Calu3 (cell line): Measurements from ENCODE around the gene SCUBE3. TPM values are rescaled to one million over a fixed set of nuclear protein-coding genes. Genes with fewer than 3 reads are reported as not detected.
A peak's percentile ranks its signal among the peaks of the same experiment; 100 is the strongest.

Source experiments
- Bru-seq: library from RNA; stranded (reverse); fragments of 400-500 nt; gene quantifications from one replicate; lab custom pipeline; 2021; lab: Mats Ljungman, UMichigan
- BruChase-seq, 2 experiments: library from RNA; stranded (reverse); fragments of 400-500 nt; gene quantifications; one replicate each; lab custom pipeline; 2021; lab: Mats Ljungman, UMichigan
- BruUV-seq: library from RNA; stranded (reverse); fragments of 400-500 nt; replicated peaks from 2 replicates; lab custom pipeline; 2021; lab: Mats Ljungman, UMichigan
- CTCF ChIA-PET: fragments of 300-600 bp; sonication (Branson Sonifier 250); formaldehyde crosslinking; loops from one replicate; lab custom pipeline; 2022; ENCODE audit warnings: antibody characterized with exemption; lab: Charles Lee
- DNase-seq: peaks from one replicate; pipeline ENCODE4 v3.0.0; 2022
- H3K27ac Mint-ChIP-seq: one replicate; pipeline ENCODE4 v1.8.0; 2022; ENCODE audit warnings: mixed read lengths; ENCODE audit not compliant: unreplicated experiment
- H3K27me3 Mint-ChIP-seq: one replicate; pipeline ENCODE4 v1.8.0; 2022; ENCODE audit warnings: mixed read lengths; ENCODE audit not compliant: unreplicated experiment
- H3K36me3 Mint-ChIP-seq: one replicate; pipeline ENCODE4 v1.8.0; 2022; ENCODE audit warnings: mild to moderate bottlenecking, moderate library complexity, mixed read lengths; ENCODE audit not compliant: insufficient read depth, unreplicated experiment
- H3K4me1 Mint-ChIP-seq: one replicate; pipeline ENCODE4 v1.8.0; 2022; ENCODE audit warnings: mild to moderate bottlenecking, low read depth, mixed read lengths; ENCODE audit not compliant: unreplicated experiment
- H3K4me3 Mint-ChIP-seq: one replicate; pipeline ENCODE4 v1.8.0; 2022; ENCODE audit warnings: mild to moderate bottlenecking, low read depth, moderate library complexity, mixed read lengths; ENCODE audit not compliant: unreplicated experiment
- H3K9me3 Mint-ChIP-seq: one replicate; pipeline ENCODE4 v1.8.0; 2022; ENCODE audit warnings: low read depth, mixed read lengths; ENCODE audit not compliant: unreplicated experiment
- CTCF ChIP-seq: fragments of 200-600 bp; IDR thresholded peaks from one replicate; pipeline ENCODE4 v1.8.0; 2022; ENCODE audit warnings: antibody characterized with exemption; ENCODE audit not compliant: unreplicated experiment
- intact Hi-C: fragments of 100-400 bp; cut with micrococcal nuclease; formaldehyde crosslinking; loops from one replicate; pipeline ENCODE4 v1.10.0; 2022; ENCODE audit not compliant: unreplicated experiment
- long read RNA-seq: library from polyadenylated mRNA; stranded (forward); transcript quantifications from one replicate; pipeline ENCODE4 v2.0.0, GENCODE V29; 2022
- total RNA-seq: library from RNA; stranded (reverse); gene quantifications from 2 replicates; pipeline ENCODE4 v1.2.3, GENCODE V29; 2022

Gene SCUBE3
- 0.44 and 0.47 TPM in 2 replicates for total RNA-seq
- percentile 12 among the genes with signal in this experiment for Bru-seq, nascent RNA
- BruChase-seq, experiment 1, labeled RNA remaining after a 6-hour chase, result percentile 21 among the genes with signal in this experiment
- BruChase-seq, experiment 2, labeled RNA remaining after a 2-hour chase, result percentile 14 among the genes with signal in this experiment
- long read RNA-seq, partial matches to known transcripts, result 0 of 5 reads
- long read RNA-seq, other reads (novel, unspliced or antisense), result 5 of 5 reads

GRCh38 chr6:35213824-35214756 lies at the start of gene SCUBE3:
TSS of gene SCUBE3 (plus strand) at chr6:35213956. CDS start at chr6:35214419, 463 bp downstream.
- BruUV-seq, result no TSS peak
- DNase-seq, result peak; percentile 51
- CTCF ChIA-PET, result interaction anchor here (0.6 to 1.4 kb wide), 4 partner anchors 15 to 64 kb away, joined by 3 to 4 read pairs (median 3); no protein-coding TSS in a partner anchor
- peaks cover 92% of the 10 kb centered on the region for H3K27me3 Mint-ChIP-seq
- peak within 1 kb of the TSS; percentile 62 for H3K4me3 Mint-ChIP-seq
- H3K4me1 Mint-ChIP-seq, result peaks cover 20% of the 10 kb centered on the region
- intact Hi-C loops, result no loop called here
- peaks cover 8% of the 10 kb centered on the region for H3K36me3 Mint-ChIP-seq
- H3K27ac Mint-ChIP-seq, result no peak within 1 kb of the TSS
- TF ChIP-seq CTCF, result no peak
- H3K9me3 Mint-ChIP-seq, result no peaks in the 10 kb centered on the region

GRCh38 chr6:35164277-35164676 lies 49.5 kb upstream of the SCUBE3 start:
- CTCF ChIA-PET, result interaction anchor here (0.7 kb wide), 1 partner anchor 73 kb away, joined by 3 read pairs; no protein-coding TSS in a partner anchor
- intact Hi-C loops, result no loop called here
- no peak overlapping the region for H3K27ac Mint-ChIP-seq

GRCh38 chr6:35164868-35165267 lies 48.9 kb upstream of the SCUBE3 start:
- CTCF ChIA-PET, result interaction anchor here (0.9 to 2.3 kb wide), 5 partner anchors 15 to 619 kb away, joined by 3 to 12 read pairs (median 3); no protein-coding TSS in a partner anchor

More at GRCh38 chr6:35164277-35164676, 49.5 kb upstream of the SCUBE3 start:
- BruUV-seq, result no TSS peak
- DNase-seq, result no peak
- TF ChIP-seq CTCF, result no peak
- no peaks in the 10 kb centered on the region for H3K36me3 Mint-ChIP-seq
- no peaks in the 10 kb centered on the region for H3K27me3 Mint-ChIP-seq
- peaks cover 35% of the 10 kb centered on the region for H3K4me1 Mint-ChIP-seq
- peaks cover under 1% of the 10 kb centered on the region for H3K9me3 Mint-ChIP-seq
- H3K4me3 Mint-ChIP-seq, result no peak overlapping the region

More at GRCh38 chr6:35164868-35165267, 48.9 kb upstream of the SCUBE3 start:
- H3K27me3 Mint-ChIP-seq, result peaks cover under 1% of the 10 kb centered on the region
- no peak for DNase-seq
- no peaks in the 10 kb centered on the region for H3K36me3 Mint-ChIP-seq
- peaks cover 35% of the 10 kb centered on the region for H3K4me1 Mint-ChIP-seq
- no peak overlapping the region for H3K4me3 Mint-ChIP-seq
- TF ChIP-seq CTCF, result no peak
- H3K27ac Mint-ChIP-seq, result no peak overlapping the region
- peaks cover 5% of the 10 kb centered on the region for H3K9me3 Mint-ChIP-seq
- BruUV-seq, result no TSS peak
- intact Hi-C loops, result no loop called here
